OCI-LY3 (cell line): ENCODE data around the gene RANBP3.
A peak's percentile ranks its signal among the peaks of the same experiment; 100 is the strongest.

Experiments
- H2AFZ ChIP-seq: fragments of 200-600, 300-600 bp; shearing (Covaris generic); 2 replicates; pipeline ENCODE4 v1.6.0; 2014; ENCODE audit warnings: antibody characterized with exemption, low read depth, low read length
- H3K27ac ChIP-seq: fragments of 200-600, 300-600 bp; sonication (generic); 2 replicates; pipeline ENCODE4 v1.5.1; 2014; ENCODE audit warnings: mild to moderate bottlenecking, low read length, moderate library complexity, mixed read lengths
- H3K27me3 ChIP-seq: fragments of 200-600, 300-600 bp; sonication (generic); 2 replicates; pipeline ENCODE4 v1.6.1; 2014; ENCODE audit warnings: low read depth, low read length, mixed read lengths
- H3K36me3 ChIP-seq: fragments of 200-600, 300-600 bp; sonication (generic); replicated peaks from 2 replicates; pipeline ENCODE3; 2014; ENCODE audit warnings: low read depth, low read length, mixed read lengths
- H3K4me1 ChIP-seq: fragments of 300-600, 200-600 bp; sonication (generic); 2 replicates; pipeline ENCODE4 v1.6.1; 2014; ENCODE audit warnings: low read length, mixed read lengths
- H3K4me2 ChIP-seq: fragments of 200-600, 300-600 bp; sonication (generic); 2 replicates; pipeline ENCODE4 v1.6.1; 2014; ENCODE audit warnings: low read length, mixed read lengths
- H3K4me3 ChIP-seq: fragments of 300-600, 200-600 bp; sonication (generic); 2 replicates; pipeline ENCODE4 v1.5.1; 2014; ENCODE audit warnings: antibody characterized with exemption, mild to moderate bottlenecking, low read length, moderate library complexity
- H3K79me2 ChIP-seq: fragments of 300-600, 200-600 bp; shearing (Covaris generic); 2 replicates; pipeline ENCODE4 v1.6.1; 2014; ENCODE audit warnings: mild to moderate bottlenecking, low read length, mixed read lengths
- H3K9ac ChIP-seq: fragments of 300-600, 200-600 bp; shearing (Covaris generic); 2 replicates; pipeline ENCODE4 v1.6.0; 2014; ENCODE audit warnings: mild to moderate bottlenecking, low read length, moderate library complexity
- H3K9me3 ChIP-seq: fragments of 200-600, 300-600 bp; shearing (Covaris generic); 2 replicates; pipeline ENCODE4 v1.6.1; 2014; ENCODE audit warnings: low read length, mixed read lengths; ENCODE audit not compliant: insufficient read depth
- H4K20me1 ChIP-seq: fragments of 200-600, 300-600 bp; sonication (generic); 2 replicates; pipeline ENCODE4 v1.6.1; 2016; ENCODE audit warnings: low read length, mixed read lengths; ENCODE audit not compliant: insufficient read depth
- EZH2phosphoT487 ChIP-seq: fragments of 200-600 bp; shearing (Covaris generic); IDR thresholded peaks from 2 replicates; pipeline ENCODE4 v1.6.1; 2018; ENCODE audit warnings: antibody characterized with exemption, mixed run types, low read depth
- TF ChIP-seq, protein P1 (sequence below): fragments of 200-600, 300-600 bp; sonication (generic); IDR thresholded peaks from 2 replicates; pipeline ENCODE4 v1.5.1; 2014; ENCODE audit warnings: antibody characterized with exemption, low read length, low read depth

Gene RANBP3

DNA sequence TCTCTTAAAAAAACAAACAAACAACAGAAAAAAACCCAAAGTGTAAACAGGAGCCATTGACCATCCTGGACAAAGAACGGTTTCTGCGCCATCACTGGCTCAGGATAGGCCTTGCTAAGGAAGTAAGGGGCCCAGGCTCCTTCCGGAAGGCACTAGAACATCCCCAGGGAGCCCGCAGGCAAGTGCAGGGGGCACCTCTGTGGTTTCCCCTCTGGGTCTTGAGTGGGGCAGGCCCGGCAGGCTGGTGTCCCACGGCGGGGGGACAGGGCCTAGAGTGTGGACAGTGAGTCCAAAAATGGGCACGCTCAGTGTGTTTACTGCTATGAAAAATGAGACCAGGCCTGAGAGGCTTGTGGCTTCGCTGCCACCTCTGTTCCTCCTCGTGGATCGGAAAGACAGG is 14.8 kb upstream of the RANBP3 start:
- Histone ChIP-seq H3K4me2 (no peak overlapping the region), H3K9ac (no peak overlapping the region), H3K4me3 (no peak overlapping the region), H3K27ac (no peak overlapping the region), H3K36me3 (no peaks in the 10 kb centered on the region), H3K79me2 (no peaks in the 10 kb centered on the region), H3K9me3 (no peaks in the 10 kb centered on the region), H2AFZ (no peak overlapping the region), H4K20me1 (no peaks in the 10 kb centered on the region), H3K27me3 (no peaks in the 10 kb centered on the region), H3K4me1 (peaks cover 18% of the 10 kb centered on the region)
- TF ChIP-seq, protein P1, sequence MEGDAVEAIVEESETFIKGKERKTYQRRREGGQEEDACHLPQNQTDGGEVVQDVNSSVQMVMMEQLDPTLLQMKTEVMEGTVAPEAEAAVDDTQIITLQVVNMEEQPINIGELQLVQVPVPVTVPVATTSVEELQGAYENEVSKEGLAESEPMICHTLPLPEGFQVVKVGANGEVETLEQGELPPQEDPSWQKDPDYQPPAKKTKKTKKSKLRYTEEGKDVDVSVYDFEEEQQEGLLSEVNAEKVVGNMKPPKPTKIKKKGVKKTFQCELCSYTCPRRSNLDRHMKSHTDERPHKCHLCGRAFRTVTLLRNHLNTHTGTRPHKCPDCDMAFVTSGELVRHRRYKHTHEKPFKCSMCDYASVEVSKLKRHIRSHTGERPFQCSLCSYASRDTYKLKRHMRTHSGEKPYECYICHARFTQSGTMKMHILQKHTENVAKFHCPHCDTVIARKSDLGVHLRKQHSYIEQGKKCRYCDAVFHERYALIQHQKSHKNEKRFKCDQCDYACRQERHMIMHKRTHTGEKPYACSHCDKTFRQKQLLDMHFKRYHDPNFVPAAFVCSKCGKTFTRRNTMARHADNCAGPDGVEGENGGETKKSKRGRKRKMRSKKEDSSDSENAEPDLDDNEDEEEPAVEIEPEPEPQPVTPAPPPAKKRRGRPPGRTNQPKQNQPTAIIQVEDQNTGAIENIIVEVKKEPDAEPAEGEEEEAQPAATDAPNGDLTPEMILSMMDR = no peak

DNA sequence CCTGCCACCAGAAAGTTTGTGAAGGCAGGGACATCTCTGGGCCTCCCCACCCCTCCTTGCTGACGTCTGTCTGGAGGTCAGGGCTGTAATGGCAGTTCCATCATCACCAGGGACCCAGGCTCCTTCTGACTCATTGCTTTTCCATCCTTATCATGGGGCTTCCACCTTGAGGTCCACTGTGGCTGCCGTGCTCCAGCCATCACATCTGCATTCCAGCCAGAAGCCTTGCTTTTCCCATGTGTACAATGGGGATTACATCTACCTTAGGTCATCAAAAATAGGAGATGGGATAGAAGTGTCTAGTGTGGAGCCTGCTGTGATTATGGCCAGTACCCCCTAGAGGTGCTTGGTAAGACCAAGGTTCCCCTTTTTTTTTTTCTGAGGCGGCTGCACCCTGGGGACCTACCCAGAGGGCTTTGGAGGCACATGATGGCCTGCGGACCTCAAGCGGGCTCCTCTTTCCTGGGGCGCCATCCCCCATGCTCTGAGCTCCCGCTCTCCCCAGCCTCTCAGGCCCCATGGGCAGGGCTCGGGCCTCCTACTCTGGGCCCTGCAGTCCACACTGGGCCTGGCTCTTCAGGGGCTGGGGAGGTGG is 13.4 kb upstream of the RANBP3 start:
- TF ChIP-seq EZH2phosphoT487 = no peak
- TF ChIP-seq, protein P1 = no peak
- Histone ChIP-seq H3K4me3 (no peak overlapping the region), H3K4me2 (no peak overlapping the region), H3K9me3 (no peaks in the 10 kb centered on the region), H4K20me1 (no peaks in the 10 kb centered on the region), H2AFZ (no peak overlapping the region), H3K27ac (no peak overlapping the region), H3K27me3 (no peaks in the 10 kb centered on the region), H3K36me3 (no peaks in the 10 kb centered on the region), H3K9ac (no peak overlapping the region), H3K79me2 (no peaks in the 10 kb centered on the region), H3K4me1 (peaks cover 20% of the 10 kb centered on the region)

GRCh38 chr19:5990289-5990797 is 12.4 kb upstream of the RANBP3 start:
- peak overlapping the region; percentile 65 for H3K9ac ChIP-seq
- no peaks in the 10 kb centered on the region for H3K79me2 ChIP-seq
- no peaks in the 10 kb centered on the region for H3K9me3 ChIP-seq
- H3K4me3 ChIP-seq = peak overlapping the region; percentile 76
- TF ChIP-seq, protein P1 = no peak
- TF ChIP-seq EZH2phosphoT487 = no peak
- H3K36me3 ChIP-seq = no peaks in the 10 kb centered on the region
- H2AFZ ChIP-seq = peak overlapping the region; percentile 71; the same call in 1 of the 2 replicates
- peak overlapping the region; percentile 74 for H3K4me2 ChIP-seq
- H3K27ac ChIP-seq = peak overlapping the region; percentile 24
- H3K27me3 ChIP-seq = no peaks in the 10 kb centered on the region
- peaks cover 20% of the 10 kb centered on the region for H3K4me1 ChIP-seq
- no peaks in the 10 kb centered on the region for H4K20me1 ChIP-seq

GRCh38 chr19:5989388-5990074 is 11.6 kb upstream of the RANBP3 start:
- H3K36me3 ChIP-seq = no peaks in the 10 kb centered on the region
- no peaks in the 10 kb centered on the region for H3K27me3 ChIP-seq
- H3K4me1 ChIP-seq = peaks cover 20% of the 10 kb centered on the region
- peak overlapping the region; percentile 71; the same call in 1 of the 2 replicates for H2AFZ ChIP-seq
- no peaks in the 10 kb centered on the region for H3K79me2 ChIP-seq
- H3K9me3 ChIP-seq = no peaks in the 10 kb centered on the region
- peak overlapping the region; percentile 65 for H3K9ac ChIP-seq
- no peaks in the 10 kb centered on the region for H4K20me1 ChIP-seq
- peak overlapping the region; percentile 76 for H3K4me3 ChIP-seq
- H3K27ac ChIP-seq = 0 out of 2 replicates have a peak overlapping the region, but pooled peaks have one; percentile 24
- TF ChIP-seq EZH2phosphoT487 = no peak
- TF ChIP-seq, protein P1 = no peak
- H3K4me2 ChIP-seq = peak overlapping the region; percentile 74
